GM12875 (cell line): ENCODE data around the gene ANTXRL.
"Not testable (repeated sequence)": the region's sequence is repeated elsewhere in the genome, so short reads cannot be mapped to it uniquely, and the experiment has no call there.

Experiments
- H3K4me3 ChIP-seq: one replicate; pipeline ENCODE4 v1.5.1; 2011; ENCODE audit warnings: low read depth, low read length, control low read depth
- TF ChIP-seq, protein P1 (sequence below): IDR thresholded peaks from 2 replicates; pipeline ENCODE4 v1.5.1; 2011; ENCODE audit warnings: low read depth, mild to moderate bottlenecking, control low read depth, inconsistent platforms, low read length, moderate library complexity, borderline replicate concordance; ENCODE audit not compliant: insufficient read depth

The ANTXRL gene

DNA sequence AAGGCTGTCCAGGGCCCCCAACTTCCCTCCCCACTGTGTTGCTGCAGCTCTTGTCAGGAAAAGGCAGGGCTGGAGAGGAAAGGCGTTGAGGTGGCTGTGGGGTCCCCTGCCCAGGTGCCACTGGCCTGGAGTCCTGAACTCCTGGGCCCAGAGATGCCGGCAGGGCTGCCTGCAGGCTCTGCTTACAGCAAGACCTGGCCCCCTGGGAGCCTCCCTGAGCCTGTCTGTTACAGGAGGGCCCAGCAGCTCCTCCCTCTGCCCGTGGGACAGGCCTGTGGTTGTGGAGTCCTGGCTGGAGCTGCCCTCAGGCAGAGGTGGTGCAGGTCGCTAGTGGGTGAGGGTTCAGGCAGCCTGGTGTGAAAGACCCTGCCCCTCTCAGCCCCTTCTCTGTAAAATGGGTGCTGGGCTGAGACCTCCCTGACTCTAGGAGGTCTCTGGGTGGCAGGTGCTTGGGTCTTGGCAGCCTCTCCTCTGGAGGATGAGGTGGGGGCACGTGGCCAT lies 9.9 kb downstream of the ANTXRL start:
- TF ChIP-seq, protein P1, sequence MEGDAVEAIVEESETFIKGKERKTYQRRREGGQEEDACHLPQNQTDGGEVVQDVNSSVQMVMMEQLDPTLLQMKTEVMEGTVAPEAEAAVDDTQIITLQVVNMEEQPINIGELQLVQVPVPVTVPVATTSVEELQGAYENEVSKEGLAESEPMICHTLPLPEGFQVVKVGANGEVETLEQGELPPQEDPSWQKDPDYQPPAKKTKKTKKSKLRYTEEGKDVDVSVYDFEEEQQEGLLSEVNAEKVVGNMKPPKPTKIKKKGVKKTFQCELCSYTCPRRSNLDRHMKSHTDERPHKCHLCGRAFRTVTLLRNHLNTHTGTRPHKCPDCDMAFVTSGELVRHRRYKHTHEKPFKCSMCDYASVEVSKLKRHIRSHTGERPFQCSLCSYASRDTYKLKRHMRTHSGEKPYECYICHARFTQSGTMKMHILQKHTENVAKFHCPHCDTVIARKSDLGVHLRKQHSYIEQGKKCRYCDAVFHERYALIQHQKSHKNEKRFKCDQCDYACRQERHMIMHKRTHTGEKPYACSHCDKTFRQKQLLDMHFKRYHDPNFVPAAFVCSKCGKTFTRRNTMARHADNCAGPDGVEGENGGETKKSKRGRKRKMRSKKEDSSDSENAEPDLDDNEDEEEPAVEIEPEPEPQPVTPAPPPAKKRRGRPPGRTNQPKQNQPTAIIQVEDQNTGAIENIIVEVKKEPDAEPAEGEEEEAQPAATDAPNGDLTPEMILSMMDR: no peak
- H3K4me3 ChIP-seq: no peak overlapping the region

DNA sequence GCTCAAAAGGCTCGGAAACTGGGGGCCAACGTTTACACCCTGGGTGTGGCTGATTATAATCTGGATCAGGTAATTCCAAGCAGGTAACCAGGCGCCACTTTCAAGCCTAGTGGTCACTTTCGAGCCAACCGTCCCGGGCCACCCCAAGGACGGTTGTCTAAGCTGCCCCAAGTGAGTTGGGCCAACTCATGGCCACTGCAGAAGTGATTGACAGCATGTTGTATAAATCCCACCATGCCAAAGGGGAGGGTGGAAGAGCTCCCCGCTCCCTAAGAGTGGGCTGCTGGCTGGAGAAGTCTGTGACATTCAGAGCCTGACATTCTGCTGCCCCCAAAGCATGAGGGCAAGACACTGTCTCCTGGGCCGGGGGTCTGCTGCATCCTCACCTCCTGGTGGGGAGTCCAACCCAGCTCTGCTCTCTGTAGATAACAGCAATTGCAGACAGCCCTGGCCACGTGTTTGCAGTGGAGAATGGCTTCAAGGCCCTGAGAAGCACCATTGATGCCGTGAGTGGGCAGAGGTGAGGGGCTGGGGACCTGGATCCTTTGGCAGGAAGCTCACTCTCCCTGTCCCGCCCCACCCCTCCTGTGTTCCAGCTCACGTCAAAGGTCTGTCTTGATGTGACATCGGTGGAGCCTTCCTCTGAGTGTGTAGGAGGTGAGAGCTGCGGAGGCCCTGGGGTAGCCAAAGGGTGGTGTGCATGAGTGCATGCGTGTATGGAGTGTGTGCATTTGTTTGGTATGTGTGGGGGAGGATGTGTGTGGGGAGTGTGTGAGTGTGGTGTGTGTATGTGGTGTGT lies 10.8 kb downstream of the ANTXRL start:
- TF ChIP-seq, protein P1: no peak
- H3K4me3 ChIP-seq: no peak overlapping the region

DNA sequence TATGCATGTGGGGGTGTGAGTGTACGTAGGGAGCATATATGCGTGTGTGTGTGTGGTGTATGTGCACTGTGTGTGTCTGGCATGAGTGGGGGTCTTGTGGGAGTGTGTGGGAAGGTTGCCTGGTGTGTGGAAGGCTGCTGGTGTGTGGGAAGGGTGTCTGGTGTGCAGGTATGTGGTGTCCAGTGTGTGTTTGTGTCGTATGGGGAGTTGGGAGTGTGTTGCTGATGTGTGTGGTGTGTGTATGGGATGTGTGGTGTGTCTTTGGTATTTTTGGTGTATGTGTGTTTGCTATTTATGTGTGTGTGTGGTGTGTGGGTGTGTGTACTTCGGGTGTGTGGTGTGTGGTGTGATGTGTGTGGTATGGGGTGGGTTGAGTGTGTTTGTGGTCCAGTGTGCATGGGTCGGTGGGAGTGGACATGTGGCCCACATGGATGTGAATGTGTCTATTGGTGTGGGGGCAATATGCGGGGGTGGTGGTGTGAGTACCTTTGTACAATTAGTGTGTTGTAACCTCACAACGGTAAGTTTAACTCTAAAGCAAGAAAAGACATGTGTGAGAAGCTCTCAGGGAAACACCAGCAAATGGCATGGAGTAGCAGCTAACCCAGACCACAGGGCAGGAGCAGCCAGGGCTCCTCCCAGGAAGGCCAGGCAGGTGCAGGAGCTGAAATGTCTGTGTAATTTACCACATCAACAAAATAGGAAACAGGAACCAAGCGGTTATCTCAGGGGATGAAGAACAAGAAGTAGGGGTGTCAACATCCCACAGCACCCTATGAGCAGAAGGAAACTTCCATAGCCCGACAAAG lies 11.9 kb downstream of the ANTXRL start:
- TF ChIP-seq, protein P1: no peak
- H3K4me3 ChIP-seq: no peak overlapping the region

DNA sequence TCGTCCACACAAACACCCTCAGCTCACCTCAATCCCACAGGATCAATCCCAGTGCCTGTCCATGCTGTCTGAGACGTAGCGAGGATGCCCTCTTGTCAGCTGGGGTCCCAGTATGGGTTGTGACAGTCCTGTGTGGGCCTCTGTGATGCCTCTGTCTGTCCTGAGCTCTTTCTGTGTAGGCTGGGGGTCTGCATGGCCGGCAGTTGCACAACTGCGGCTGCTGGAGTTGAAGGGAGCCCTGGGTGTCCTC lies 12.4 kb downstream of the ANTXRL start:
- TF ChIP-seq, protein P1: no peak
- no peak overlapping the region for H3K4me3 ChIP-seq

DNA sequence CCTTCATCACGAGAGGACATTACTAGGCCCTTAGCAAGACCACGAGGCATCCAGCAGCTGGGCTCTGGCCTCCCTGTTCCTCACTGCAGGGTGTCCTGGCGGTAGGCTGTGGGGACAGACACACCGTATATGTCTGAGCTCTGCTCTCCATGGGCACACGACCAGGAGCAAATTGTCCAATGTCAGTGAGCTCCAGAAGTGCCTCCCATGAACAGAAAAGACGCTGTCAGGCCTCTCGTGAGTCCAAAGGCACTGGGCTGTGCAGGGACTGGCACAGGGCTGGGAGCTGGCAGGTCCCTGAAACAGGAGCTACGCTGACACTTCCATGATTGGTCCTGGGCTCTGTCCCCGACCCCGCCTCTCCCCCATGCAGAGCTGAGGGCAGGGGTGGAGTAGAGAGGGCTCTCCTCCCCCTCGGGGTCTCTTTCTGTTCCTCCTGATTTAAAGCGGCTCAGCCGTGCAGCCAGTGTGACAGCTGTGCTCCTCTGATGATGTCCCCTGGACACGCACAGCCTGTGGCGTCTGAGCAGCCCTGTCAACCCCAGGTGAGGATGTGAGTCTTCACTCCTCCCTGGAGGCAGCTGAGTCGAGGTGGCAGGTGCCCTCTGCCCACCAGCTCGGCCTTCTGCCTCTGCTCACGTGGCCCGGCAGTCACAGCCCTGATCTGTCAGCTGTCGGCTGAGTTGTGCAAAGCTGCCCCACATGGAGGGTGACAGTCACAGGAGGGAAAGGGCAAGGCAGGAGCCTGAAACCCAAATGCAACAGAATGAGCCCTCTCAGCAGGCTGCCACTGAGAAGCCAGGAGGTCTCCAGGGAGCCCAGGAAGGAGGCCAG lies 13.0 kb downstream of the ANTXRL start:
- TF ChIP-seq, protein P1: no peak
- no peak overlapping the region for H3K4me3 ChIP-seq

DNA sequence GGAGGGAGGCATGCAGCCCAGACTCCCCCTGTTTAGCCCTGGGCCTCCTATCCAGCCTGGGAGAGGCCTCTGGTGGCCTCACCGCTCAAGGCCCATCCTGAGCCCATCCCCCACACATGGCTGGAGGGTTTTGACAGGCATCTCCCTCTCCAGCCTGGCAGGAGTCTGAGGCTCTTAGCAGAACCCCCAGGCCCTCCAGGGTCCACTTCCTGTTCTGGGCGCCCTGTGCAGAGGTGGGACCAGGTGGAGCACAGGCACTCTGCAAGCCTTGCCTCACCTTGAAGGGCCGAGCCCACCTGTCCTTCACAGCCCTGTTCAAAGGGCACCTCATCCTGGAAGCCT lies 13.5 kb downstream of the ANTXRL start:
- not testable (repeated sequence) for H3K4me3 ChIP-seq

DNA sequence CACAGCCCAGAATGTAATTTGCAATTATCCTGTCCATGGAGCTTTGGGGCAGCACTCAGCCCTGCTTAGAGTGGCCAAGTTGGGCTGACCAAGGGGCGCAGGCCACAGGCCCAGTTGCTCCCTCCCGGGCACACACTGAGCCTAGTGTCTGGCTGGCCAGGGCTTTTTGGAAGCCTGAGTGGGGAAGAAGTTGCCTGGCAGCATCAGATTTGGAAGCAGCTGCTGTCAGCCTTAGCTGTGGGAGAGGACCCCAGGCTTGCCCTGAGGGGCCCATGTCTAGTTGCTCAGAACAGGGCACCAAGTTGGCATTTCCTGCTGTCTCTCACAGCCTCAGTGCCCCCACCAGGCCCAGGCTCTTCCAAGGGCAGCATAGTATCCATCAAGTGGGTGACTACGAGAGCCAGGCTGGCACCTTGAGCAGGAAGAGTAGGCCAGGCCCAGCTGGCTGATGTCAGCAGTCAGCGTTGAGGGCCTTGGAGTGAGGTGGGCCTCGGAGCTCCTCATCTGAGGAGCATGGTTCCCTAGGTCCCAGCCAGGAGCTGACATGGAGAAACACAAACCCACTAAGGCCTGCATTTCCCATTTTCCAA lies 14.4 kb downstream of the ANTXRL start:
- TF ChIP-seq, protein P1: no peak
- no peak overlapping the region for H3K4me3 ChIP-seq
